ENCODE data around the gene MYL6B.

Gene MYL6B

GRCh38 chr12:56205445-56205844, 53.1 kb downstream of the MYL6B start:
- Histone ChIP-seq H3K4me1 (ENCODE audit: insufficient read depth, low read length) (no peaks in the 10 kb centered on the region), H3K9me3 (ENCODE audit: low read length) (no peaks in the 10 kb centered on the region), H3K4me3 (ENCODE audit: low read length) (no peak overlapping the region), H3K27me3 (ENCODE audit: insufficient read depth, low read length) (no peaks in the 10 kb centered on the region), H2AFZ (ENCODE audit: low read depth, low read length) (no peak overlapping the region), H3K36me3 (ENCODE audit: insufficient read depth, low read length) (peaks cover 45% of the 10 kb centered on the region)

- Histone ChIP-seq H3K4me3 (ENCODE audit: low read length) (no peak overlapping the region), H3K36me3 (ENCODE audit: insufficient read depth, low read length) (peaks cover 54% of the 10 kb centered on the region), H2AFZ (ENCODE audit: low read depth, low read length) (no peak overlapping the region), H3K4me1 (ENCODE audit: insufficient read depth, low read length) (no peaks in the 10 kb centered on the region), H3K27me3 (ENCODE audit: insufficient read depth, low read length) (no peaks in the 10 kb centered on the region), H3K9me3 (ENCODE audit: low read length) (no peaks in the 10 kb centered on the region)
These were observed 54.2 kb downstream of the MYL6B start for GRCh38 chr12:56206452-56207166.
